Stomach (tissue), 9 donors: ENCODE data around the gene MTF1. TPM values are rescaled to one million over a fixed set of nuclear protein-coding genes. Genes with fewer than 3 reads are reported as not detected.
A peak's percentile ranks its signal among the peaks of the same experiment; 100 is the strongest.

Experiments
- DNase-seq, 2 donors: peaks; one replicate each; pipeline versions ENCODE4 v3.0.0 to v3.0.0-alpha.2; 2013 to 2019
- H3K27ac ChIP-seq, 5 donors: fragments of 200-600 bp in 4 of 5; sonication (generic) in 4 of 5; one replicate each; pipeline ENCODE4 v1.5.1; 2013 to 2019; ENCODE audit warnings: mild to moderate bottlenecking in 1 of 5, moderate library complexity in 1 of 5
- H3K27me3 ChIP-seq, 3 donors: fragments of 200-600 bp; sonication (generic); one replicate each; pipeline ENCODE4 v1.5.1; 2017 to 2019; ENCODE audit warnings: mixed run types in 1 of 3
- H3K36me3 ChIP-seq, 4 donors: fragments of 200-600 bp; sonication (generic); 1 replicate in 3 of 4; 2 replicates in 1 of 4; pipeline ENCODE4 v1.5.1; 2016 to 2019
- H3K4me1 ChIP-seq, 4 donors: fragments of 200-600 bp; sonication (generic); one replicate each; pipeline ENCODE4 v1.5.1; 2016 to 2019
- H3K4me3 ChIP-seq, 4 donors: fragments of 200-600 bp; sonication (generic) in 3 of 4; one replicate each; pipeline ENCODE4 v1.5.1; 2016 to 2019; ENCODE audit warnings: mild to moderate bottlenecking in 1 of 4
- H3K9me3 ChIP-seq, 4 donors: fragments of 200-600 bp; sonication (generic); one replicate each; pipeline ENCODE4 v1.5.1; 2016 to 2019
- EP300 ChIP-seq: sonication (generic); formaldehyde crosslinking; IDR thresholded peaks from one replicate; pipeline ENCODE4 v1.6.1; 2017; ENCODE audit warnings: antibody characterized with exemption
- POLR2A ChIP-seq, 4 donors: fragments of 450-650 bp; IDR thresholded peaks; one replicate each; pipeline ENCODE4 v1.6.1; 2016; ENCODE audit warnings: antibody characterized with exemption in 4 of 4, control low read depth in 2 of 4, mild to moderate bottlenecking in 1 of 4, moderate library complexity in 1 of 4
- POLR2AphosphoS5 ChIP-seq, 3 donors: sonication (generic); formaldehyde crosslinking; IDR thresholded peaks; one replicate each; pipeline ENCODE4 v1.6.1; 2016; ENCODE audit warnings: antibody characterized with exemption in 3 of 3
- WGBS, 5 donors: extraction: QIAGEN DNeasy Blood & Tissue Kit in 3 of 5; methylation state at CpG; one replicate each; pipeline versions ENCODE4 v1.1.5 to v1.1.7; 2013 to 2018; 5-methylcytosine and 5-hydroxymethylcytosine counted together
- intact Hi-C: fragments of 100-400 bp; cut with DNase I; formaldehyde crosslinking; loops from one replicate; pipeline ENCODE4 v1.15.1; 2023; ENCODE audit warnings: low total_unique reads
- polyA plus RNA-seq, 3 donors: library from polyadenylated mRNA; stranded (reverse); fragments of 200-250 nt; gene quantifications; one replicate each; pipeline ENCODE4 v1.2.3, GENCODE V29; 2013
- total RNA-seq, 5 donors: library from RNA; depleted of rRNA; stranded (reverse); fragments of >200 nt; gene quantifications; one replicate each; pipeline versions ENCODE4 v1.1.0 to v1.2.3, GENCODE V29; 2014 to 2016
- TF ChIP-seq, protein P1 (sequence below), 7 experiments: fragments of 450-650 bp in 4 of 7; fragments of 200-600 bp in 3 of 7; sonication (generic) in 3 of 7; IDR thresholded peaks; one replicate each; pipeline ENCODE4 v1.5.1; 2016 to 2019; ENCODE audit warnings: antibody characterized with exemption in 7 of 7, control low read depth in 2 of 7, mild to moderate bottlenecking in 1 of 7
- donor health status: healthy with polysubstance abuse.
- donor health status: Bipolar disorder and iron deficiency.
- donor health status: healthy.

Gene MTF1
- total and polyA plus RNA-seq, 8 donors, result 1.2 to 5.4 (median 2.8) TPM

- Histone ChIP-seq H3K27me3 (no peaks in the 10 kb centered on the region), H3K27ac (no peak overlapping the region), H3K4me3 (peak overlapping the region in 1 of 4 donors; percentile 2), H3K4me1 (peaks cover 21 to 97% (median 85%) of the 10 kb centered on the region in 4 donors), H3K36me3 (peaks cover 5 to 51% (median 41%) of the 10 kb centered on the region in 4 donors), H3K9me3 (no peaks in the 10 kb centered on the region)
- TF ChIP-seq EP300 (no peak), POLR2A (IDR thresholded peaks at IDR 0.05) (no peak), POLR2AphosphoS5 (IDR thresholded peaks at IDR 0.05) (no peak)
- TF ChIP-seq, protein P1, sequence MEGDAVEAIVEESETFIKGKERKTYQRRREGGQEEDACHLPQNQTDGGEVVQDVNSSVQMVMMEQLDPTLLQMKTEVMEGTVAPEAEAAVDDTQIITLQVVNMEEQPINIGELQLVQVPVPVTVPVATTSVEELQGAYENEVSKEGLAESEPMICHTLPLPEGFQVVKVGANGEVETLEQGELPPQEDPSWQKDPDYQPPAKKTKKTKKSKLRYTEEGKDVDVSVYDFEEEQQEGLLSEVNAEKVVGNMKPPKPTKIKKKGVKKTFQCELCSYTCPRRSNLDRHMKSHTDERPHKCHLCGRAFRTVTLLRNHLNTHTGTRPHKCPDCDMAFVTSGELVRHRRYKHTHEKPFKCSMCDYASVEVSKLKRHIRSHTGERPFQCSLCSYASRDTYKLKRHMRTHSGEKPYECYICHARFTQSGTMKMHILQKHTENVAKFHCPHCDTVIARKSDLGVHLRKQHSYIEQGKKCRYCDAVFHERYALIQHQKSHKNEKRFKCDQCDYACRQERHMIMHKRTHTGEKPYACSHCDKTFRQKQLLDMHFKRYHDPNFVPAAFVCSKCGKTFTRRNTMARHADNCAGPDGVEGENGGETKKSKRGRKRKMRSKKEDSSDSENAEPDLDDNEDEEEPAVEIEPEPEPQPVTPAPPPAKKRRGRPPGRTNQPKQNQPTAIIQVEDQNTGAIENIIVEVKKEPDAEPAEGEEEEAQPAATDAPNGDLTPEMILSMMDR (IDR thresholded peaks at IDR 0.05), result no peak
- WGBS, 5 donors, result 94 to 96% (median 95%) methylated on average over 6 of the region's 6 CpGs
- no peak for DNase-seq
- intact Hi-C loops, result no loop called here
Measured at GRCh38 chr1:37854406-37854805, 5.0 kb downstream of the MTF1 start.

DNA sequence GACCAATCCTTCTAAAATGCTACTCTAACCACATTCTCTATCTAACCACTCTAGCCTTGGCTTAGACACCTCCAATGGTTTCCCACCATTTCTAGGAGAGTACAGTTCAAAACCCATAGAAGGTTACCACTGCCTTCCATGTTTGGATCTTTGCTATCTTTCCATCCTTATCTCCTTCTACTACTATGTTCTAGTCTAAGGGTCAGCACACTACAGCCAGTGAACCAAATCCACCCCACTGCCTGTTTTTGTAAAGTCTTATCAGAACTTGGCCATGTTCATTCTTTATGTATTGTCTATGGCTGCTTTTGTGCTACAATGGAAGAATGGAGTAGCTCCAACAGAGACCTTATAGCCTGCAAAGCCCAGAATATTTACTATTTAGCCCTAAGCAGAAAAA is 6.2 kb downstream of the MTF1 start:
- peaks cover 13 to 91% (median 78%) of the 10 kb centered on the region in 4 donors for H3K4me1 ChIP-seq
- TF ChIP-seq EP300, result no peak
- no peak for TF ChIP-seq POLR2A (IDR thresholded peaks at IDR 0.05)
- TF ChIP-seq, protein P1 (IDR thresholded peaks at IDR 0.05), result no peak
- TF ChIP-seq POLR2AphosphoS5 (IDR thresholded peaks at IDR 0.05), result no peak
- intact Hi-C loops, result no loop called here
- H3K27ac ChIP-seq, result no peak overlapping the region
- H3K36me3 ChIP-seq, result peaks cover 5 to 58% (median 41%) of the 10 kb centered on the region in 4 donors
- H3K27me3 ChIP-seq, result no peaks in the 10 kb centered on the region
- H3K9me3 ChIP-seq, result no peaks in the 10 kb centered on the region
- DNase-seq, result no peak
- H3K4me3 ChIP-seq, result no peak overlapping the region

- Histone ChIP-seq H3K4me3 (no peak overlapping the region), H3K9me3 (no peaks in the 10 kb centered on the region), H3K27me3 (no peaks in the 10 kb centered on the region), H3K27ac (peak overlapping the region in 2 of 5 donors; percentile 50 to 74), H3K4me1 (peaks cover 14 to 88% (median 71%) of the 10 kb centered on the region in 4 donors), H3K36me3 (peaks cover 0 to 48% (median 35%) of the 10 kb centered on the region in 4 donors)
- no peak for DNase-seq
- 68 to 86% (median 74%) methylated on average over 2 of the region's 2 CpGs for WGBS, 5 donors
- TF ChIP-seq EP300, result no peak
- intact Hi-C loops, result no loop called here
Measured at GRCh38 chr1:37851782-37852210, 7.6 kb downstream of the MTF1 start.

GRCh38 chr1:37851262-37851661 is 8.1 kb downstream of the MTF1 start:
- TF ChIP-seq, protein P1 (IDR thresholded peaks at IDR 0.05), result no peak
- no peak for TF ChIP-seq POLR2A (IDR thresholded peaks at IDR 0.05)
- TF ChIP-seq POLR2AphosphoS5 (IDR thresholded peaks at IDR 0.05), result no peak
- TF ChIP-seq EP300, result no peak
- Histone ChIP-seq H3K27ac (peak overlapping the region in 2 of 5 donors; percentile 50 to 74), H3K4me3 (no peak overlapping the region), H3K9me3 (no peaks in the 10 kb centered on the region), H3K36me3 (peaks cover 0 to 43% (median 29%) of the 10 kb centered on the region in 4 donors), H3K4me1 (peaks cover 19 to 88% (median 68%) of the 10 kb centered on the region in 4 donors), H3K27me3 (no peaks in the 10 kb centered on the region)
- no peak for DNase-seq
- intact Hi-C loops, result no loop called here

- H3K27ac ChIP-seq, result peak overlapping the region in 2 of 5 donors; percentile 50 to 74
Measured at GRCh38 chr1:37850352-37850955, 8.9 kb downstream of the MTF1 start.

More at GRCh38 chr1:37850352-37850955, 8.9 kb downstream of the MTF1 start:
- H3K4me3 ChIP-seq, result no peak overlapping the region
- H3K27me3 ChIP-seq, result no peaks in the 10 kb centered on the region
- peaks cover 21 to 88% (median 63%) of the 10 kb centered on the region in 4 donors for H3K4me1 ChIP-seq
- H3K36me3 ChIP-seq, result peaks cover 0 to 40% (median 25%) of the 10 kb centered on the region in 4 donors
- intact Hi-C loops, result no loop called here
- TF ChIP-seq POLR2AphosphoS5 (IDR thresholded peaks at IDR 0.05) (no peak), POLR2A (IDR thresholded peaks at IDR 0.05) (no peak), EP300 (no peak)
- TF ChIP-seq, protein P1 (IDR thresholded peaks at IDR 0.05), result no peak
- DNase-seq, result no peak
- 68 to 89% (median 84%) methylated on average over 6 of the region's 6 CpGs for WGBS, 5 donors
- H3K9me3 ChIP-seq, result no peaks in the 10 kb centered on the region
